NCI-H526 treated with DMSO at 0.1 percent for 48 hours (cell line): ENCODE results near the gene LRP1B.
"Not testable (repeated sequence)": the region's sequence is repeated elsewhere in the genome, so short reads cannot be mapped to it uniquely, and the experiment has no call there.

ENCODE experiments used
- DNase-seq: peaks from one replicate; lab custom pipeline; 2025; lab: John Stamatoyannopoulos, UW

The LRP1B gene

GRCh38 chr2:141306368-141306767, 824.4 kb downstream of the LRP1B start:
- no peak for DNase-seq

GRCh38 chr2:141301551-141301950, 829.3 kb downstream of the LRP1B start:
- DNase-seq = no peak

GRCh38 chr2:141280037-141280436, 850.8 kb downstream of the LRP1B start:
- DNase-seq = no peak

GRCh38 chr2:141271346-141271745, 859.5 kb downstream of the LRP1B start:
- DNase-seq = no peak

- no peak for DNase-seq
These were observed 866.0 kb downstream of the LRP1B start for GRCh38 chr2:141264848-141265247.

- DNase-seq = no peak
These were observed 869.9 kb downstream of the LRP1B start for GRCh38 chr2:141260911-141261310.

GRCh38 chr2:141259683-141260082, 871.1 kb downstream of the LRP1B start:
- DNase-seq = no peak

- DNase-seq = no peak
These were observed 888.8 kb downstream of the LRP1B start for GRCh38 chr2:141242008-141242407.

- no peak for DNase-seq
These were observed 904.3 kb downstream of the LRP1B start for GRCh38 chr2:141226560-141226959.

- DNase-seq = no peak
These were observed 923.8 kb downstream of the LRP1B start for GRCh38 chr2:141207036-141207385.

GRCh38 chr2:141201016-141201565, 929.7 kb downstream of the LRP1B start:
- no peak for DNase-seq

GRCh38 chr2:141200191-141200590, 930.6 kb downstream of the LRP1B start:
- no peak for DNase-seq

GRCh38 chr2:141199711-141200110, 931.1 kb downstream of the LRP1B start:
- DNase-seq = no peak

- DNase-seq = no peak
These were observed 935.7 kb downstream of the LRP1B start for GRCh38 chr2:141195087-141195486.

GRCh38 chr2:141187075-141187439, 943.8 kb downstream of the LRP1B start:
- DNase-seq = no peak

GRCh38 chr2:141186413-141187074, 944.3 kb downstream of the LRP1B start:
- no peak for DNase-seq

- no peak for DNase-seq
These were observed 948.6 kb downstream of the LRP1B start for GRCh38 chr2:141182246-141182645.

GRCh38 chr2:141169117-141169516, 961.7 kb downstream of the LRP1B start:
- DNase-seq = not testable (repeated sequence)

- no peak for DNase-seq
These were observed 968.5 kb downstream of the LRP1B start for GRCh38 chr2:141162314-141162713.

GRCh38 chr2:141151611-141152286, 979.1 kb downstream of the LRP1B start:
- no peak for DNase-seq

- DNase-seq = no peak
These were observed 988.8 kb downstream of the LRP1B start for GRCh38 chr2:141142025-141142424.

- DNase-seq = no peak
These were observed 993.6 kb downstream of the LRP1B start for GRCh38 chr2:141137122-141137693.

- no peak for DNase-seq
These were observed 996.9 kb downstream of the LRP1B start for GRCh38 chr2:141133883-141134282.
